Caco-2 (cell line): ENCODE measurements around the gene C20orf173. TPM values are rescaled to one million over a fixed set of nuclear protein-coding genes. Genes with fewer than 3 reads are reported as not detected.

Source experiments
- BruUV-seq: library from RNA; stranded (reverse); fragments of 400-500 nt; replicated peaks from 2 replicates; lab custom pipeline; 2021; lab: Mats Ljungman, UMichigan
- CTCF ChIA-PET: fragments of 300-600 bp; sonication (Branson Sonifier 250); formaldehyde crosslinking; loops from one replicate; lab custom pipeline; 2022; ENCODE audit warnings: antibody characterized with exemption; lab: Charles Lee
- POLR2A ChIA-PET: fragments of 300-600 bp; sonication (Branson Sonifier 250); formaldehyde crosslinking; loops from one replicate; lab custom pipeline; 2022; ENCODE audit warnings: antibody characterized with exemption; lab: Charles Lee
- DNase-seq, 2 experiments: peaks; one replicate each; pipeline versions ENCODE4 v3.0.0 to v3.0.0-alpha.2; 2020 to 2022
- H3K27me3 ChIP-seq: replicated peaks from 2 replicates; pipeline ENCODE4 v1.6.0; 2011; ENCODE audit warnings: low read length; ENCODE audit not compliant: control insufficient read depth, insufficient read depth
- H3K36me3 ChIP-seq: 2 replicates; pipeline ENCODE4 v1.5.1; 2011; ENCODE audit warnings: low read length; ENCODE audit not compliant: control insufficient read depth, insufficient read depth
- H3K4me1 ChIP-seq: fragments of 250-450 bp; sonication (Bioruptor Pico); 2 replicates; pipeline ENCODE4 v1.5.1; 2020; ENCODE audit warnings: mild to moderate bottlenecking
- H3K4me3 ChIP-seq: 2 replicates; pipeline ENCODE4 v1.5.1; 2011; ENCODE audit warnings: low read depth, mild to moderate bottlenecking, control low read depth, low read length
- H3K9me3 ChIP-seq: fragments of 250-450 bp; sonication (Bioruptor Pico); 2 replicates; pipeline ENCODE4 v1.5.1; 2020; ENCODE audit warnings: mild to moderate bottlenecking, moderate library complexity
- H3K27ac Mint-ChIP-seq: one replicate; pipeline ENCODE4 v1.8.0; 2022; ENCODE audit warnings: mixed read lengths; ENCODE audit not compliant: unreplicated experiment
- H3K27me3 Mint-ChIP-seq: one replicate; pipeline ENCODE4 v1.8.0; 2022; ENCODE audit warnings: mixed read lengths; ENCODE audit not compliant: insufficient read depth, unreplicated experiment
- H3K36me3 Mint-ChIP-seq: one replicate; pipeline ENCODE4 v1.8.0; 2022; ENCODE audit warnings: mild to moderate bottlenecking, mixed read lengths; ENCODE audit not compliant: insufficient read depth, unreplicated experiment
- H3K4me1 Mint-ChIP-seq: one replicate; pipeline ENCODE4 v1.8.0; 2022; ENCODE audit warnings: low read depth, mixed read lengths; ENCODE audit not compliant: unreplicated experiment
- H3K4me3 Mint-ChIP-seq: one replicate; pipeline ENCODE4 v1.8.0; 2022; ENCODE audit warnings: mild to moderate bottlenecking, moderate library complexity, mixed read lengths; ENCODE audit not compliant: unreplicated experiment
- H3K9me3 Mint-ChIP-seq: one replicate; pipeline ENCODE4 v1.8.0; 2022; ENCODE audit warnings: mixed read lengths; ENCODE audit not compliant: unreplicated experiment
- intact Hi-C: fragments of 100-400 bp; cut with micrococcal nuclease; formaldehyde crosslinking; loops from one replicate; pipeline ENCODE4 v1.10.0; 2022; ENCODE audit not compliant: unreplicated experiment
- total RNA-seq: library from RNA; stranded (reverse); gene quantifications from 2 replicates; pipeline ENCODE4 v1.2.3, GENCODE V29; 2022
- TF ChIP-seq, protein P1 (sequence below), 2 experiments: fragments of 200-600 bp in 1 of 2; IDR thresholded peaks; 1 replicate in 1 of 2; 2 replicates in 1 of 2; pipeline versions ENCODE4 v1.5.1 to v1.8.0; 2011 to 2022; ENCODE audit warnings: antibody characterized with exemption in 1 of 2, control low read depth in 1 of 2, inconsistent platforms in 1 of 2, low read depth in 1 of 2, low read length in 1 of 2, mild to moderate bottlenecking in 1 of 2, moderate library complexity in 1 of 2; ENCODE audit not compliant: insufficient read depth in 1 of 2, severe bottlenecking in 1 of 2, unreplicated experiment in 1 of 2

C20orf173 gene
- total RNA-seq, 1 experiment from 2014 or later = not detected

- BruUV-seq = no TSS peak
- Histone ChIP-seq H3K9me3 (no peaks in the 10 kb centered on the region), H3K27me3 (no peaks in the 10 kb centered on the region), H3K4me1 (no peaks in the 10 kb centered on the region), H3K36me3 (peaks cover 22% of the 10 kb centered on the region), H3K4me3 (no peak overlapping the region)
- intact Hi-C loops = no loop called here
- no peaks in the 10 kb centered on the region for H3K9me3 Mint-ChIP-seq
- H3K4me3 Mint-ChIP-seq = no peak overlapping the region
- TF ChIP-seq, protein P1, sequence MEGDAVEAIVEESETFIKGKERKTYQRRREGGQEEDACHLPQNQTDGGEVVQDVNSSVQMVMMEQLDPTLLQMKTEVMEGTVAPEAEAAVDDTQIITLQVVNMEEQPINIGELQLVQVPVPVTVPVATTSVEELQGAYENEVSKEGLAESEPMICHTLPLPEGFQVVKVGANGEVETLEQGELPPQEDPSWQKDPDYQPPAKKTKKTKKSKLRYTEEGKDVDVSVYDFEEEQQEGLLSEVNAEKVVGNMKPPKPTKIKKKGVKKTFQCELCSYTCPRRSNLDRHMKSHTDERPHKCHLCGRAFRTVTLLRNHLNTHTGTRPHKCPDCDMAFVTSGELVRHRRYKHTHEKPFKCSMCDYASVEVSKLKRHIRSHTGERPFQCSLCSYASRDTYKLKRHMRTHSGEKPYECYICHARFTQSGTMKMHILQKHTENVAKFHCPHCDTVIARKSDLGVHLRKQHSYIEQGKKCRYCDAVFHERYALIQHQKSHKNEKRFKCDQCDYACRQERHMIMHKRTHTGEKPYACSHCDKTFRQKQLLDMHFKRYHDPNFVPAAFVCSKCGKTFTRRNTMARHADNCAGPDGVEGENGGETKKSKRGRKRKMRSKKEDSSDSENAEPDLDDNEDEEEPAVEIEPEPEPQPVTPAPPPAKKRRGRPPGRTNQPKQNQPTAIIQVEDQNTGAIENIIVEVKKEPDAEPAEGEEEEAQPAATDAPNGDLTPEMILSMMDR (IDR thresholded peaks at IDR 0.05; ENCODE audit: insufficient read depth in 1 of 2, low read depth in 1 of 2, low read length in 1 of 2, severe bottlenecking in 1 of 2, unreplicated experiment in 1 of 2) = no peak
- peaks cover 51% of the 10 kb centered on the region for H3K36me3 Mint-ChIP-seq
- no peak overlapping the region for H3K27ac Mint-ChIP-seq
- POLR2A ChIA-PET = no interaction called here
- H3K27me3 Mint-ChIP-seq = no peaks in the 10 kb centered on the region
- CTCF ChIA-PET = interaction anchor here (0.9 to 1.4 kb wide), 3 partner anchors 13 to 139 kb away, joined by 3 read pairs; no protein-coding TSS in a partner anchor
- H3K4me1 Mint-ChIP-seq = no peaks in the 10 kb centered on the region
- no peak for DNase-seq
Measured at GRCh38 chr20:35497320-35497719, 32.1 kb downstream of the C20orf173 start.

GRCh38 chr20:35496481-35496880 is 33.0 kb downstream of the C20orf173 start:
- no peaks in the 10 kb centered on the region for H3K9me3 Mint-ChIP-seq
- H3K27me3 Mint-ChIP-seq = no peaks in the 10 kb centered on the region
- ChIA-PET CTCF (interaction anchor here (1.4 kb wide), 1 partner anchor 32 kb away, joined by 3 read pairs; no protein-coding TSS in a partner anchor), POLR2A (no interaction called here)
- H3K4me3 Mint-ChIP-seq = no peak overlapping the region
- Histone ChIP-seq H3K27me3 (no peaks in the 10 kb centered on the region), H3K4me3 (no peak overlapping the region), H3K4me1 (no peaks in the 10 kb centered on the region), H3K9me3 (no peaks in the 10 kb centered on the region), H3K36me3 (peaks cover 20% of the 10 kb centered on the region)
- DNase-seq = no peak
- H3K27ac Mint-ChIP-seq = no peak overlapping the region
- no TSS peak for BruUV-seq
- intact Hi-C loops = no loop called here
- TF ChIP-seq, protein P1 (IDR thresholded peaks at IDR 0.05; ENCODE audit: insufficient read depth in 1 of 2, low read depth in 1 of 2, low read length in 1 of 2, severe bottlenecking in 1 of 2, unreplicated experiment in 1 of 2) = no peak
- H3K4me1 Mint-ChIP-seq = no peaks in the 10 kb centered on the region
- peaks cover 52% of the 10 kb centered on the region for H3K36me3 Mint-ChIP-seq

DNA sequence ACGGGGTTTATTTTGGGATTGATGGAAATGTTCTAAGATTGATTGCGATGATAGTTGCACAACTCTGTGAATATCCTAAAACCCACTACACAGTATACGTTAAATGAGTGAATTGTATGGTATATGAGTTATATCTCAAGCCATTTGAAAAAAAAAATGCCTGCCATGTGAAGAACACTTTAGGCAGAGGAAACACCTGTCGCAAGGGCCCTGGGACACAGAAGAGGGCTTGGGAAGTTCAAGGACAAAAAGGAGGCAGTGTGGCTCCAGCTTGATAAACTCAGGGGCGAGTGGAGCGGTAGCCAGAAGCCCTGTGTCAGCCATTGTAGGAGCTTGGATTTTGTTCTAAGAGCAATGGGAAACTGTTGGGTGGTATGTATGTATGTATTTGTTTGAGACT is 37.1 kb downstream of the C20orf173 start:
- Mint-ChIP-seq H3K27me3 (no peaks in the 10 kb centered on the region), H3K4me3 (no peak overlapping the region), H3K36me3 (peaks cover 65% of the 10 kb centered on the region), H3K27ac (no peak overlapping the region), H3K4me1 (no peaks in the 10 kb centered on the region), H3K9me3 (no peaks in the 10 kb centered on the region)
- intact Hi-C loops = no loop called here
- H3K36me3 ChIP-seq = peaks cover 21% of the 10 kb centered on the region
- no peaks in the 10 kb centered on the region for H3K27me3 ChIP-seq
- CTCF ChIA-PET = no interaction called here
- TF ChIP-seq, protein P1 (IDR thresholded peaks at IDR 0.05; ENCODE audit: insufficient read depth in 1 of 2, low read depth in 1 of 2, low read length in 1 of 2, severe bottlenecking in 1 of 2, unreplicated experiment in 1 of 2) = no peak
- H3K4me3 ChIP-seq = no peak overlapping the region
- no peak for DNase-seq
- POLR2A ChIA-PET = interaction anchor here (0.5 kb wide), 1 partner anchor 37 kb away, joined by 3 read pairs; the partner anchor contains the start of gene CEP250
- H3K9me3 ChIP-seq = no peaks in the 10 kb centered on the region
- no peaks in the 10 kb centered on the region for H3K4me1 ChIP-seq
- no TSS peak for BruUV-seq
